Activated naive CD8-positive, alpha-beta T cell (primary cell): ENCODE measurements around the gene NUBPL.

Experiments used
- H3K27ac Mint-ChIP-seq: one replicate; pipeline ENCODE4 v1.8.0; 2021; ENCODE audit warnings: mixed read lengths
- H3K27me3 Mint-ChIP-seq: one replicate; pipeline ENCODE4 v1.8.0; 2021; ENCODE audit warnings: mixed read lengths
- H3K36me3 Mint-ChIP-seq: one replicate; pipeline ENCODE4 v1.8.0; 2021; ENCODE audit warnings: mixed read lengths
- H3K4me1 Mint-ChIP-seq: one replicate; pipeline ENCODE4 v1.8.0; 2021; ENCODE audit warnings: low read depth, mixed read lengths
- H3K4me3 Mint-ChIP-seq: one replicate; pipeline ENCODE4 v1.8.0; 2021; ENCODE audit warnings: mild to moderate bottlenecking, mixed read lengths
- H3K9me3 Mint-ChIP-seq: one replicate; pipeline ENCODE4 v1.8.0; 2021; ENCODE audit warnings: low read depth, mixed read lengths

The NUBPL gene

GRCh38 chr14:31561155-31561846 is at the start of gene NUBPL:
TSS of gene NUBPL (plus strand) at chr14:31561404. CDS start at chr14:31561440, 36 bp downstream.
- H3K4me3 Mint-ChIP-seq = peak within 1 kb of the TSS; percentile 97
- peaks cover 2% of the 10 kb centered on the region for H3K36me3 Mint-ChIP-seq
- no peaks in the 10 kb centered on the region for H3K9me3 Mint-ChIP-seq
- H3K27ac Mint-ChIP-seq = peak within 1 kb of the TSS; percentile 97
- peaks cover 2% of the 10 kb centered on the region for H3K27me3 Mint-ChIP-seq
- H3K4me1 Mint-ChIP-seq = peaks cover 35% of the 10 kb centered on the region

GRCh38 chr14:31527087-31527486 is 34.1 kb upstream of the NUBPL start:
- Mint-ChIP-seq H3K9me3 (no peaks in the 10 kb centered on the region), H3K27me3 (peaks cover 7% of the 10 kb centered on the region), H3K36me3 (no peaks in the 10 kb centered on the region), H3K4me3 (no peak overlapping the region), H3K27ac (no peak overlapping the region), H3K4me1 (no peaks in the 10 kb centered on the region)

GRCh38 chr14:31527546-31527945 is 33.7 kb upstream of the NUBPL start:
- Mint-ChIP-seq H3K9me3 (no peaks in the 10 kb centered on the region), H3K27ac (no peak overlapping the region), H3K4me1 (no peaks in the 10 kb centered on the region), H3K4me3 (no peak overlapping the region), H3K36me3 (no peaks in the 10 kb centered on the region), H3K27me3 (peaks cover 8% of the 10 kb centered on the region)

GRCh38 chr14:31529053-31529452 is 32.2 kb upstream of the NUBPL start:
- no peak overlapping the region for H3K4me3 Mint-ChIP-seq
- H3K36me3 Mint-ChIP-seq = no peaks in the 10 kb centered on the region
- no peaks in the 10 kb centered on the region for H3K4me1 Mint-ChIP-seq
- peaks cover 3% of the 10 kb centered on the region for H3K27me3 Mint-ChIP-seq
- no peaks in the 10 kb centered on the region for H3K9me3 Mint-ChIP-seq
- no peak overlapping the region for H3K27ac Mint-ChIP-seq

GRCh38 chr14:31530136-31530535 is 31.1 kb upstream of the NUBPL start:
- Mint-ChIP-seq H3K9me3 (no peaks in the 10 kb centered on the region), H3K4me3 (no peak overlapping the region), H3K27me3 (peaks cover 3% of the 10 kb centered on the region), H3K4me1 (no peaks in the 10 kb centered on the region), H3K36me3 (no peaks in the 10 kb centered on the region), H3K27ac (no peak overlapping the region)

- no peaks in the 10 kb centered on the region for H3K4me1 Mint-ChIP-seq
- peaks cover 2% of the 10 kb centered on the region for H3K36me3 Mint-ChIP-seq
- no peak overlapping the region for H3K4me3 Mint-ChIP-seq
- H3K27ac Mint-ChIP-seq = no peak overlapping the region
- peaks cover 11% of the 10 kb centered on the region for H3K27me3 Mint-ChIP-seq
- no peaks in the 10 kb centered on the region for H3K9me3 Mint-ChIP-seq
Observed at GRCh38 chr14:31536201-31536960, 24.8 kb upstream of the NUBPL start.

- Mint-ChIP-seq H3K4me3 (no peak overlapping the region), H3K36me3 (peaks cover 2% of the 10 kb centered on the region), H3K27me3 (peaks cover 15% of the 10 kb centered on the region)
Observed at GRCh38 chr14:31541702-31542101, 19.5 kb upstream of the NUBPL start.

GRCh38 chr14:31543969-31544799 is 17.0 kb upstream of the NUBPL start:
- Mint-ChIP-seq H3K27me3 (peaks cover 19% of the 10 kb centered on the region), H3K36me3 (peaks cover 2% of the 10 kb centered on the region), H3K4me1 (no peaks in the 10 kb centered on the region), H3K9me3 (no peaks in the 10 kb centered on the region), H3K27ac (no peak overlapping the region), H3K4me3 (no peak overlapping the region)

More at GRCh38 chr14:31541702-31542101, 19.5 kb upstream of the NUBPL start:
- Mint-ChIP-seq H3K9me3 (no peaks in the 10 kb centered on the region), H3K4me1 (no peaks in the 10 kb centered on the region), H3K27ac (no peak overlapping the region)

GRCh38 chr14:31544816-31545215 is 16.4 kb upstream of the NUBPL start:
- Mint-ChIP-seq H3K27me3 (peaks cover 16% of the 10 kb centered on the region), H3K9me3 (no peaks in the 10 kb centered on the region), H3K4me3 (no peak overlapping the region), H3K27ac (no peak overlapping the region), H3K36me3 (peaks cover 2% of the 10 kb centered on the region), H3K4me1 (no peaks in the 10 kb centered on the region)

- peaks cover 19% of the 10 kb centered on the region for H3K27me3 Mint-ChIP-seq
- peaks cover 2% of the 10 kb centered on the region for H3K36me3 Mint-ChIP-seq
- no peaks in the 10 kb centered on the region for H3K9me3 Mint-ChIP-seq
- no peaks in the 10 kb centered on the region for H3K4me1 Mint-ChIP-seq
- no peak overlapping the region for H3K27ac Mint-ChIP-seq
- H3K4me3 Mint-ChIP-seq = no peak overlapping the region
Observed at GRCh38 chr14:31545328-31545727, 15.9 kb upstream of the NUBPL start.

GRCh38 chr14:31549817-31550216 is 11.4 kb upstream of the NUBPL start:
- Mint-ChIP-seq H3K36me3 (no peaks in the 10 kb centered on the region), H3K4me3 (no peak overlapping the region), H3K9me3 (no peaks in the 10 kb centered on the region), H3K4me1 (no peaks in the 10 kb centered on the region), H3K27ac (no peak overlapping the region), H3K27me3 (peaks cover 18% of the 10 kb centered on the region)

- no peak overlapping the region for H3K27ac Mint-ChIP-seq
- H3K4me1 Mint-ChIP-seq = no peaks in the 10 kb centered on the region
- H3K27me3 Mint-ChIP-seq = peaks cover 20% of the 10 kb centered on the region
- H3K4me3 Mint-ChIP-seq = no peak overlapping the region
- no peaks in the 10 kb centered on the region for H3K36me3 Mint-ChIP-seq
- H3K9me3 Mint-ChIP-seq = no peaks in the 10 kb centered on the region
Observed at GRCh38 chr14:31550589-31550988, 10.6 kb upstream of the NUBPL start.

- Mint-ChIP-seq H3K27ac (no peak overlapping the region), H3K4me3 (no peak overlapping the region), H3K4me1 (peaks cover 11% of the 10 kb centered on the region), H3K9me3 (no peaks in the 10 kb centered on the region), H3K36me3 (no peaks in the 10 kb centered on the region), H3K27me3 (peaks cover 15% of the 10 kb centered on the region)
Observed at GRCh38 chr14:31556191-31556590, 5.0 kb upstream of the NUBPL start.

- no peak overlapping the region for H3K27ac Mint-ChIP-seq
- no peaks in the 10 kb centered on the region for H3K36me3 Mint-ChIP-seq
- peaks cover 33% of the 10 kb centered on the region for H3K4me1 Mint-ChIP-seq
- H3K4me3 Mint-ChIP-seq = no peak overlapping the region
- H3K9me3 Mint-ChIP-seq = no peaks in the 10 kb centered on the region
- peaks cover 6% of the 10 kb centered on the region for H3K27me3 Mint-ChIP-seq
Observed at GRCh38 chr14:31559939-31560338, 1.3 kb upstream of the NUBPL start.

GRCh38 chr14:31560759-31561154 is 447 bp upstream of the NUBPL start:
- H3K4me1 Mint-ChIP-seq = peaks cover 35% of the 10 kb centered on the region
- H3K27ac Mint-ChIP-seq = peak overlapping the region; percentile 97
- H3K9me3 Mint-ChIP-seq = no peaks in the 10 kb centered on the region
- peak overlapping the region; percentile 97 for H3K4me3 Mint-ChIP-seq
- H3K36me3 Mint-ChIP-seq = peaks cover 2% of the 10 kb centered on the region
- peaks cover 4% of the 10 kb centered on the region for H3K27me3 Mint-ChIP-seq
